Activated T-helper 2 cell treated with anti-CD3 and anti-CD28 coated beads, Interferon-gamma antibody, Interleukin-2, Interleukin-4, amounts not matched to agents 10 μg/mL and 5 μg/mL and 100 μg/mL, durations not matched to agents 14 hours and 24 hours and 36 hours (primary cell): ENCODE measurements around the gene B4GALNT3. TPM values are rescaled to one million over a fixed set of nuclear protein-coding genes. Genes with fewer than 3 reads are reported as not detected.

Experiments
- DNase-seq: peaks from one replicate; pipeline ENCODE4 v3.0.0; 2021; ENCODE audit warnings: low spot score
- H3K27ac Mint-ChIP-seq: one replicate; pipeline ENCODE4 v1.8.0; 2021; ENCODE audit warnings: mixed read lengths
- H3K27me3 Mint-ChIP-seq: one replicate; pipeline ENCODE4 v1.8.0; 2021; ENCODE audit warnings: low read depth, mixed read lengths
- H3K36me3 Mint-ChIP-seq: one replicate; pipeline ENCODE4 v1.8.0; 2021; ENCODE audit warnings: low read depth, mixed read lengths
- H3K4me1 Mint-ChIP-seq: one replicate; pipeline ENCODE4 v1.8.0; 2021; ENCODE audit warnings: low read depth, mixed read lengths
- H3K4me3 Mint-ChIP-seq: one replicate; pipeline ENCODE4 v1.8.0; 2021; ENCODE audit warnings: low read depth, mild to moderate bottlenecking, moderate library complexity, mixed read lengths
- H3K9me3 Mint-ChIP-seq: one replicate; pipeline ENCODE4 v1.8.0; 2021; ENCODE audit warnings: mixed read lengths
- intact Hi-C: fragments of 100-400 bp; cut with micrococcal nuclease; formaldehyde crosslinking; loops from one replicate; pipeline ENCODE4 v1.15.1; 2023
- total RNA-seq: library from RNA; stranded (reverse); gene quantifications from 2 replicates; pipeline ENCODE4 v1.2.3, GENCODE V29; 2022

B4GALNT3 gene
- total RNA-seq, 1 donor from 2014 or later = 6.9 TPM

DNA sequence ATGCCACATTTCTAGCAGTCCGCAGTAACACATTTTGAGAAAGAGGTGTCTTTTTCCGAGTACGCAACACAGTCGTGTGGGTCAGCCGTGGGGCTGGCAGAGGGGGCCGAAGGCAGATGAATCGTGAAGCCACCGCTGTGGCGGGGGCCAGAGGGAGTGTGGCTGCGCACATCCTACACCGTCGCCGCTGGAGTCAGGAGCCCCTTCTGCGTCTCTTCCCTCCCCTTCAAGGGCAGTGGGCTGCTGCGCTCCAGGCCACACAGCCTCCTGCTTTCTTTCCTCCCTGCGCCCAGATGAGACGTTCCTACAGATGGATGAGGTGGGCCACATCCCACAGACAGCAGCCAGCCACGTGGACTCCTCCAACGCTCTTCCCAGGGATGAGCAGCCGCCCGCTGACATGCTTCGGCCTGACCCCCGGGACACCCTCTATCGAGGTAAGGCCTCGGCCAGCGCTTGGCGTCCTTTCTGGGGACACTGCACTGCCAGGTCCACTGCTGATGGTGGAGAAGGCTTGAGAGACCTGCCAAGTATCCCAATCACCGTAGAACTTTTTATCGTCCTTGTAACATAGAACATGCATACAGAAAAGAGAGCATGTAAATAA lies 89.8 kb downstream of the B4GALNT3 start:
- H3K4me3 Mint-ChIP-seq = no peak overlapping the region
- H3K27ac Mint-ChIP-seq = no peak overlapping the region
- no peaks in the 10 kb centered on the region for H3K9me3 Mint-ChIP-seq
- no peak for DNase-seq
- H3K4me1 Mint-ChIP-seq = peaks cover 42% of the 10 kb centered on the region
- peaks cover 9% of the 10 kb centered on the region for H3K36me3 Mint-ChIP-seq
- intact Hi-C loops = no loop called here
- H3K27me3 Mint-ChIP-seq = peaks cover 7% of the 10 kb centered on the region

DNA sequence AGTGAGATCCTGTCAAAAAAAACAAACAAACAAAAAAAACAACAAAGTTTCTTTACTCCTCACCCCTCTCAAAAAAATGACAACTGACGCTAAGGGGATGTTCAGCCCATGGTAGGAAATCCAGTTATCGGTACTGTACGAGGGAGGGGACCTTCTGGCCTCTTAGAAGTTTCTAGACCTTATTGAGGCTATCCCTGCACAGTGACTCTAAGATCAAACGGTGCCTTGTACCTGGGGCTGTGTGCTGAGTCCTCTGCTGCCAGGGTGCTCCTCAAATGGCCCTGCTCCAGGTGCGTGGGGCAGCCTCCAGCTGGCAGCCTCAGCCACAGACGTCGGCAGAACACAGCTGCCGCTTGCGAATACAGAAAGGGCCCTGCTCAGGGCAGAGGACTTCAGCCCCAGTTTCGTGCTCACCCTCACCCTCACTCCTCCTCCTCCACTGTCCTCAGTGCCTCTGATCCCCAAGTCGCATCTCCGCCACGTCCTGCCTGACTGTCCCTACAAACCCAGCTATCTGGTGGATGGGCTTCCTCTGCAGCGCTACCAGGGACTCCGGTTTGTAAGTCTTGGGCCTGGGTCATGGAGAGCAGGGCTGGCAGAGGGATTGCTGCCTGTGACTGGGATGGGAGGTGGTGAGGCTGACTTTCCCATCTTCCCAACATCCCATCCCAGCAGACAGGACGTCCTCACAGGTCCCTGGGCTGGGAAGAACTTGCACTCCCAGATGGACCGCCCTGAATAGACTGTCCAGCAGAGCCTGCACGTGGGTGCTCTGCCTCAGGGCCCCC lies 90.9 kb downstream of the B4GALNT3 start:
- peaks cover 47% of the 10 kb centered on the region for H3K4me1 Mint-ChIP-seq
- no peaks in the 10 kb centered on the region for H3K9me3 Mint-ChIP-seq
- no peak for DNase-seq
- no peak overlapping the region for H3K4me3 Mint-ChIP-seq
- peaks cover 4% of the 10 kb centered on the region for H3K27me3 Mint-ChIP-seq
- no peak overlapping the region for H3K27ac Mint-ChIP-seq
- intact Hi-C loops = no loop called here
- peaks cover 15% of the 10 kb centered on the region for H3K36me3 Mint-ChIP-seq

GRCh38 chr12:552466-552865 lies 92.7 kb downstream of the B4GALNT3 start:
- H3K4me3 Mint-ChIP-seq = peak overlapping the region; percentile 55
- intact Hi-C loops = no loop called here
- H3K4me1 Mint-ChIP-seq = peaks cover 46% of the 10 kb centered on the region
- H3K9me3 Mint-ChIP-seq = no peaks in the 10 kb centered on the region
- H3K27ac Mint-ChIP-seq = peak overlapping the region; percentile 92
- peaks cover 1% of the 10 kb centered on the region for H3K27me3 Mint-ChIP-seq
- peaks cover 27% of the 10 kb centered on the region for H3K36me3 Mint-ChIP-seq
- DNase-seq = no peak

DNA sequence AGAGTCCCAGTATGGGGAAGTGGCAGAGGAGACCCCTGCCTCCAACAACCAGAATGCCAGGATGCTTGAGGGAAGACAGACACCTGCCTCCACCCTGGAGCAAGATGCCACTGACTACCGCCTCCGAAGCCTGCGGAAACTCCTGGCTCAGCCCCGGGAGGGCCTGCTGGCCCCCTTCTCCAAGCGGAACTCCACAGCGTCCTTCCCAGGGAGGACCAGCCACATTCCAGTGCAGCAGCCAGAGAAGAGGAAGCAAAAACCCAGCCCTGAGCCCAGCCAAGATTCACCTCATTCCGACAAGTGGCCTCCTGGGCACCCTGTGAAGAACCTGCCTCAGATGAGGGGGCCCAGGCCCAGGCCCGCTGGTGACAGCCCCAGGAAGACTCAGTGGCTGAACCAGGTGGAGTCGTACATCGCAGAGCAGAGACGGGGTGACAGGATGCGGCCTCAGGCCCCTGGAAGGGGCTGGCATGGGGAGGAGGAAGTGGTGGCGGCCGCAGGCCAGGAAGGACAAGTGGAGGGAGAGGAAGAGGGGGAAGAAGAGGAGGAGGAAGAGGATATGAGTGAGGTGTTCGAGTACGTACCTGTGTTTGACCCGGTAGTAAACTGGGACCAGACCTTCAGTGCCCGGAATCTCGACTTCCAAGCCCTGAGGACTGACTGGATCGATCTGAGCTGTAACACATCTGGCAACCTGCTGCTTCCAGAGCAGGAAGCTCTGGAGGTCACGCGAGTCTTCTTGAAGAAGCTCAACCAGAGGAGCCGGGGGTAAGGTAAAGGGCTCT lies 93.7 kb downstream of the B4GALNT3 start:
- Mint-ChIP-seq H3K27me3 (no peaks in the 10 kb centered on the region), H3K9me3 (no peaks in the 10 kb centered on the region), H3K36me3 (peaks cover 36% of the 10 kb centered on the region), H3K4me1 (peaks cover 46% of the 10 kb centered on the region), H3K4me3 (peak overlapping the region; percentile 93), H3K27ac (peak overlapping the region; percentile 92)
- DNase-seq = peak; percentile 69
- intact Hi-C loops = loop anchor here (1.0 kb wide), 1 partner anchor 9 kb away; no protein-coding TSS in a partner anchor

- no peak for DNase-seq
- Mint-ChIP-seq H3K27me3 (no peaks in the 10 kb centered on the region), H3K27ac (peak overlapping the region; percentile 80), H3K4me3 (peak overlapping the region; percentile 93), H3K9me3 (no peaks in the 10 kb centered on the region), H3K4me1 (peaks cover 47% of the 10 kb centered on the region), H3K36me3 (peaks cover 41% of the 10 kb centered on the region)
- intact Hi-C loops = no loop called here
Measured at GRCh38 chr12:554001-554285, 94.2 kb downstream of the B4GALNT3 start.

DNA sequence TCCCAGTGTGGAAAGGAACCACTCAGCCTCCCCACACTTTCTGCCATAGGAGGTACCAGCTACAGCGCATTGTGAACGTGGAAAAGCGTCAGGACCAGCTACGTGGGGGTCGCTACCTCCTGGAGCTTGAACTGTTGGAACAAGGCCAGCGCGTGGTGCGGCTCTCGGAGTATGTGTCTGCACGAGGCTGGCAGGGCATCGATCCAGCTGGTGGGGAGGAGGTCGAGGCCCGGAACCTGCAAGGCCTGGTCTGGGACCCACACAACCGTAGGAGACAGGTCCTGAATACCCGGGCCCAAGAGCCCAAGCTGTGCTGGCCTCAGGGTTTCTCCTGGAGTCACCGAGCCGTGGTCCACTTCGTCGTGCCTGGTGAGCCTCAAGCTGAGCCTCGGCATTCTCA lies 96.8 kb downstream of the B4GALNT3 start:
- Mint-ChIP-seq H3K36me3 (peaks cover 55% of the 10 kb centered on the region), H3K9me3 (no peaks in the 10 kb centered on the region), H3K27me3 (no peaks in the 10 kb centered on the region), H3K4me3 (no peak overlapping the region), H3K4me1 (peaks cover 35% of the 10 kb centered on the region), H3K27ac (no peak overlapping the region)
- no peak for DNase-seq
- intact Hi-C loops = no loop called here

DNA sequence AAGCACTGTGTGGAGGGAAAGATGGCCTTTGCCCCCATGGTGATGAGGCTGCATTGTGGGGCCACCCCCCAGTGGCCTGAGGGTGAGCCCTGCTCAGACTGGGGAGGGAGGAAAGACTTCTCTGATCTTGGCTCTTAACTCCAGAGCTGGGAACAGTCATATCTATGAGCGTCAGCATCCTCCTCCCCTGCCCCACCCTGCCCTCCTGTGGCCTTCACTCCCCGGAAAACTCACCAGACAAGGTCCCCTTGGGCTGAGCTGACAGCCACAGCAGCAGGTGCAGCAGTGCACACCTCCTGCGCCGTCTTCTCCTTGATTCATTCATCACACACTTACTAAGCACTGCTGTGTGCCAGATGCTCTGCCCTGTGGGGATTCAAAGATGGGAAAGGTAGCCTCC lies 98.8 kb downstream of the B4GALNT3 start:
- H3K27ac Mint-ChIP-seq = no peak overlapping the region
- no peak overlapping the region for H3K4me3 Mint-ChIP-seq
- no peak for DNase-seq
- intact Hi-C loops = no loop called here
- H3K27me3 Mint-ChIP-seq = no peaks in the 10 kb centered on the region
- H3K4me1 Mint-ChIP-seq = peaks cover 29% of the 10 kb centered on the region
- peaks cover 51% of the 10 kb centered on the region for H3K36me3 Mint-ChIP-seq
- no peaks in the 10 kb centered on the region for H3K9me3 Mint-ChIP-seq

GRCh38 chr12:559208-559905 lies 99.6 kb downstream of the B4GALNT3 start:
- Mint-ChIP-seq H3K36me3 (peaks cover 45% of the 10 kb centered on the region), H3K27me3 (no peaks in the 10 kb centered on the region), H3K9me3 (no peaks in the 10 kb centered on the region), H3K27ac (no peak overlapping the region), H3K4me1 (peaks cover 33% of the 10 kb centered on the region), H3K4me3 (no peak overlapping the region)
- DNase-seq = no peak
- intact Hi-C loops = no loop called here

DNA sequence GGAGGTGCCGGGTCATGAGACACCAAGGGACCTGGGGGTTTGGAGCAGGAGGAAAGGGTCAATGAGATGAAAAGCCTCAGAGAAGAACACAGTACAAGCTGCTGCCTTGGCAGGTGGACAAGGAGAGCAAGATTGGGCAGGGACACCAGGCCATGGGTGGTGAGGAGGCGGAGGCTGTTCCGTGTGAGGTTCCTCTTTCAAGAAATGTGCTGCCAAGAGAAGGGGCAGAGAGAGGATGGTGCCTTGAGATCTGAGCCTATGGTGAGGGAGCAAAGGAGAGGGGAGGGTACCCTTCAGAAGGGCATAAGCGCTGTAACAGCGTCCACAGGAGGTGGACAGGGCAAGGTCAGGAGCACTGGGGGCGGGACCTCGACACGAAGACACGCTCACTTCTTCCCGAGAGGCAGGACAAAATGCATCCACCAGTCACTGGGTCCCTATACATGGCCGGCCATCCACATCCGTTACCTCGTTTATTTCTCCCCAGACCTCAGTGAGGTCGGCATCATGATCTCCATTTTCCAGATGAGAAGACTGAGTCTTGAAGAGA lies 100.2 kb downstream of the B4GALNT3 start:
- Mint-ChIP-seq H3K9me3 (no peaks in the 10 kb centered on the region), H3K27ac (no peak overlapping the region), H3K4me1 (peaks cover 34% of the 10 kb centered on the region), H3K27me3 (no peaks in the 10 kb centered on the region), H3K4me3 (no peak overlapping the region), H3K36me3 (peaks cover 45% of the 10 kb centered on the region)
- intact Hi-C loops = loop anchor here (5.0 kb wide), 1 partner anchor 387 kb away; the partner anchor contains the start of gene RAD52
- DNase-seq = no peak

- Mint-ChIP-seq H3K36me3 (peaks cover 40% of the 10 kb centered on the region), H3K4me1 (peaks cover 29% of the 10 kb centered on the region), H3K27ac (no peak overlapping the region), H3K27me3 (no peaks in the 10 kb centered on the region), H3K4me3 (no peak overlapping the region), H3K9me3 (no peaks in the 10 kb centered on the region)
- intact Hi-C loops = loop anchor here (5.0 kb wide), 1 partner anchor 386 kb away; the partner anchor contains the start of gene RAD52
- no peak for DNase-seq
Measured at GRCh38 chr12:560691-561390, 101.1 kb downstream of the B4GALNT3 start.

DNA sequence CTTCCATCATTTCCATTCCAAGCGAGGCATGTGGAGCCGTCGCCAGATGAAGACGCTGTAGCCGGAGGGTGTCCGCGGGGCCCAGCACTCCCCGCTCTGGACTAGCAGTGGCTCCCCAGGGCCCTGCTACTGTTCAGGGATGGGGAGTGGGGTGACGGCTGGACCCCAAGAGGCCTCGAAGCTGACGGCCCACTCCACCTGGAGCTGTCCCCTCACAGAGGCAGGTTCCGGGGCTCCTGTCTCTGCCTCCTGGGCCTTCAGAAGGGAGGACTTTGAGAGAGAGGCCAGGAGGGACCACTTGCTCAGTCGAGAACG lies 101.6 kb downstream of the B4GALNT3 start:
- DNase-seq = no peak
- intact Hi-C loops = loop anchor here (5.0 kb wide), 1 partner anchor 386 kb away; the partner anchor contains the start of gene RAD52
- Mint-ChIP-seq H3K36me3 (peaks cover 35% of the 10 kb centered on the region), H3K9me3 (no peaks in the 10 kb centered on the region), H3K27me3 (no peaks in the 10 kb centered on the region), H3K27ac (no peak overlapping the region), H3K4me3 (no peak overlapping the region), H3K4me1 (peaks cover 31% of the 10 kb centered on the region)
